ENCODE data around the gene TMEM175. TPM values are rescaled to one million over a fixed set of nuclear protein-coding genes. Genes with fewer than 3 reads are reported as not detected.
"Not testable (repeated sequence)": the region's sequence is repeated elsewhere in the genome, so short reads cannot be mapped to it uniquely, and the experiment has no call there.

Gene TMEM175
- total RNA-seq, 1 donor from 2014 or later: 16.0 TPM

DNA sequence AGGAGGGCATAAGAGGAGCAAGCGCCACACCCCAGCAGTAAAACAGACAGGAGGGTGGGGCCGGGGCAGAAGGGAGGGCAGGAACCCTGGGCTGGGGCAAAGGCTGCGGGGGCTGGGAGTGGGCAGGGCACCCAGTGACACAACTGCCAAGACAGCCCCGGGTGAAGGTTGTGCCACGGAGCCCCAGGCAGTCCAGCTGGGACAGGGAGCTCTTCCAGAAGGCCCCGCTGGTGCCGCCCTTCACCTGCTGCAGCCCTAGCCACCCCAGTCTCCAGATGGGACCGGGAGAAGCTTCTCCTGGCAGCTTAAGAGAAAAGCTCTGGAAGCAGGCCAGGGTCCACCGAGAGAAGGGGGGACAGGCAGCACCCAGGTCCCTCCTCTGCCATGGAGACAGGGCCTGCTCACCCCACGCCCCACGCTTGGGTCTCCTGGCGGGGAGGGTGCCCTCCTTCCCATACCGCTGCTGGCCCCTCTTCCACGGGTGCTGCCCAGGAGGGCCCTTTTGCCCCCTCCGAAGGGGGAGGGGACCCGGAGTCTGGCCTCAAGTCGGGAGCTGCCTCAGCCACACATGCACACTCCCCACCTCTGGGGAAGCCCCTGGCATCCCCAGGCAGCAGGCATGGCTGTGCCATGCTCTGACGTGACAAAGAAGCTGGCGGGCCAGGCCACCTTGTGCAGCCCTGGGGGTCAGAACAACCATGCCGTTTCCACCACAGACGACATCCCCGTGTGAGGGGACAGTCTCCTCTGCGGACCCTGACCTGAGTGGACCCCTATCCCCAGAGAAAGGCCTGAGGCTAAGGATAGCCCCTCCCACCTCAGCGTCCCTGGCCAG lies 39.6 kb downstream of the TMEM175 start:
- Histone ChIP-seq H3K36me3 (ENCODE audit: control insufficient read depth, insufficient read depth, low read length) (no peaks in the 10 kb centered on the region), H3K27me3 (ENCODE audit: control insufficient read depth, insufficient read depth, low read length) (peaks cover 12% of the 10 kb centered on the region), H3K4me3 (ENCODE audit: low read depth, low read length) (peak overlapping the region; percentile 70)
- TF ChIP-seq, protein P1, sequence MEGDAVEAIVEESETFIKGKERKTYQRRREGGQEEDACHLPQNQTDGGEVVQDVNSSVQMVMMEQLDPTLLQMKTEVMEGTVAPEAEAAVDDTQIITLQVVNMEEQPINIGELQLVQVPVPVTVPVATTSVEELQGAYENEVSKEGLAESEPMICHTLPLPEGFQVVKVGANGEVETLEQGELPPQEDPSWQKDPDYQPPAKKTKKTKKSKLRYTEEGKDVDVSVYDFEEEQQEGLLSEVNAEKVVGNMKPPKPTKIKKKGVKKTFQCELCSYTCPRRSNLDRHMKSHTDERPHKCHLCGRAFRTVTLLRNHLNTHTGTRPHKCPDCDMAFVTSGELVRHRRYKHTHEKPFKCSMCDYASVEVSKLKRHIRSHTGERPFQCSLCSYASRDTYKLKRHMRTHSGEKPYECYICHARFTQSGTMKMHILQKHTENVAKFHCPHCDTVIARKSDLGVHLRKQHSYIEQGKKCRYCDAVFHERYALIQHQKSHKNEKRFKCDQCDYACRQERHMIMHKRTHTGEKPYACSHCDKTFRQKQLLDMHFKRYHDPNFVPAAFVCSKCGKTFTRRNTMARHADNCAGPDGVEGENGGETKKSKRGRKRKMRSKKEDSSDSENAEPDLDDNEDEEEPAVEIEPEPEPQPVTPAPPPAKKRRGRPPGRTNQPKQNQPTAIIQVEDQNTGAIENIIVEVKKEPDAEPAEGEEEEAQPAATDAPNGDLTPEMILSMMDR (IDR thresholded peaks at IDR 0.05; ENCODE audit: insufficient read depth, low read length, poor library complexity, severe bottlenecking): no peak
- no peak for DNase-seq (ENCODE audit: low read depth)

DNA sequence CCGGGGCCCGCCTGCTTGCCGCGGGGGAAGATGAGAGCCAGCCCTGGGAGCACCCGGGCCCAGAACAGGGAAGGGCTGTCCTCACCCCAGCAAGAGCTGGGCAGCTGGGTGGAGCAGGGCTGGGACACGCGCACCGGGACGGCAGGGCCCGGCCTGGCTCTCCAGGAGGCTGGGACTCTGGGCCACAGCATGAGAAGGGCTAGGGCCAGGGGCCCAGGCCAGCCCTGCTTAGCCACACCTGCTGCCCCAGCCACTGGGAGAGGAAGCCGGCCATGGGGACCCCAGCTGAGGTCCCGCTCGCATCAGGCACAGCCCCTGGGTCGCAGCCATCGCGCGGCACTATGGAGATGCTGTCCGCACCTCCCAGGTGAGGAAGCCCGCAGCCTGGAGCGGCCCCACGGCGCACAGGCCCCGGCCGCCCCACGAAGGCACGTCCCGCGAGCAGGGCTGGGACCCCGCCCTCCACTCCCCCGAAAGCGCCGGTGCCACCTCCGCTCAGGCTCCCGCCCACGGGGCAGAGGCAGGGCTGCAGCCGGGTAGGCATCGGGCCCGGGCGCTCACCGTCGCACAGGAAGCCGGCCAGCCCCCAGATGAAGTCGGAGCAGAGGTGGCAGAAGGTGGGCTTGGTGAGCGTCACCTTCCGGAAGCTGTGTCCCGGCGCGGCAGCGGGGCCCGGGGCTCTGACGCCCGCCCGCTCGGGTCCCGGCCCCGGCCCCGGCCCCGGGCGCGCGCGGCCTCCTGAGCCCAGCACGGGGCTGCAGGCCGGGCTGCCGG lies 40.6 kb downstream of the TMEM175 start:
- Histone ChIP-seq H3K27me3 (ENCODE audit: control insufficient read depth, insufficient read depth, low read length) (peaks cover 7% of the 10 kb centered on the region), H3K4me3 (ENCODE audit: low read depth, low read length) (peak overlapping the region; percentile 70), H3K36me3 (ENCODE audit: control insufficient read depth, insufficient read depth, low read length) (no peaks in the 10 kb centered on the region)
- DNase-seq (ENCODE audit: low read depth): no peak
- TF ChIP-seq, protein P1 (IDR thresholded peaks at IDR 0.05; ENCODE audit: insufficient read depth, low read length, poor library complexity, severe bottlenecking): no peak

DNA sequence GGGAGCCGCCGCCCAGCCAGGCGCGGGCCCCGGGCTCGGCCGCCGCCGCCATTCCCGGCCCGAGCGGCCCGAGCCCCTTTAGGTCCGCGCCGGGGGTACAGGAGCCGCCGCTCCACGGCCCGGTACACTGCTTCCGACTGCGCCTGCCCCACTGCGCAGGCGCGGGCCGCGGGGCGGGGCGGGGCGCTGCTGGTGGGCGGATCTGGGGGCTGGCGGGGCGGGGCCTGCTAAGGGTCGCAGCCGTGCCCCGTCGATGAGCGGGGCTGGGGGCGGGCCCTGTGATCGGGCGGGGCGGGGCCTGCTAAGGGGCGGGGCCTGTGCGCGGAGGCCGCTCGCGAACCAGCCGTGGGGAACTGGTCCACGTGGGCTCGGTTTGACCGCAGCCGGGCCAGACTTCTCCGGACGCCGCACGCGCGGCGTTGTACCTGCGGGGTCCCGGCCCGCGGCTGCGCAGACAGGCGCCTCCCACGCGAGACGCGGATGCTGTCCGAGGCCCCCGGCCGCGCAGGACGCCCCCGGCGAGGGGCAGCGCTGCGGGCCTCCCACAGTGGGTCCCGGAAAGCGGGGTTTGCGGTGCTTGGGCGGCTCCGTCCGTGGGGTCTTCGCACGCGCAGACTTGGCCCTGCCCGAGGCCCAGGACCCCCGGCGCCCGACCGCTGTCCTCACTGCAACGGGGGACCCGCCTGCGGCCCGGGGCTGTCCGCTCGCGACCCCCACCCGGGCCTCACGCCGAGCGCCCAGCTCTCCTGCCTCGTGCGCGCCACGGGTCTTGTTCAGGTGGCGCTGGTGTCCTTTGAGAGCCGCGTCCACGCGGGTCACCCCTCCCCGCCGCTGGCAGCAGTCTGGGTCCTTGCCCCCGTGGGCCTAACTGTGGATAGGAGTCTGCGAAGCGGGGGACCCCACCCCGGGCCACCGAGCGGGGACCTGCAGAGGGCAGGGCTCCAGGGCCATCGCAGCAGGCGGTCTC lies 41.5 kb downstream of the TMEM175 start, which contains the start of gene DGKQ:
DGKQ (minus strand) TSS at position 139 of the 967 bp plus-strand sequence; CDS start at position 52, 87 bp downstream.
- DNase-seq (ENCODE audit: low read depth): no peak
- peaks cover 2% of the 10 kb centered on the region for H3K27me3 ChIP-seq (ENCODE audit: control insufficient read depth, insufficient read depth, low read length)
- H3K4me3 ChIP-seq (ENCODE audit: low read depth, low read length): peak within 1 kb of the TSS; percentile 70
- H3K36me3 ChIP-seq (ENCODE audit: control insufficient read depth, insufficient read depth, low read length): no peaks in the 10 kb centered on the region
- TF ChIP-seq, protein P1 (IDR thresholded peaks at IDR 0.05; ENCODE audit: insufficient read depth, low read length, poor library complexity, severe bottlenecking): no peak

GRCh38 chr4:974668-975067 lies 42.4 kb downstream of the TMEM175 start:
- peaks cover 2% of the 10 kb centered on the region for H3K27me3 ChIP-seq (ENCODE audit: control insufficient read depth, insufficient read depth, low read length)
- H3K36me3 ChIP-seq (ENCODE audit: control insufficient read depth, insufficient read depth, low read length): no peaks in the 10 kb centered on the region
- DNase-seq (ENCODE audit: low read depth): no peak
- TF ChIP-seq, protein P1 (IDR thresholded peaks at IDR 0.05; ENCODE audit: insufficient read depth, low read length, poor library complexity, severe bottlenecking): no peak
- H3K4me3 ChIP-seq (ENCODE audit: low read depth, low read length): no peak overlapping the region

DNA sequence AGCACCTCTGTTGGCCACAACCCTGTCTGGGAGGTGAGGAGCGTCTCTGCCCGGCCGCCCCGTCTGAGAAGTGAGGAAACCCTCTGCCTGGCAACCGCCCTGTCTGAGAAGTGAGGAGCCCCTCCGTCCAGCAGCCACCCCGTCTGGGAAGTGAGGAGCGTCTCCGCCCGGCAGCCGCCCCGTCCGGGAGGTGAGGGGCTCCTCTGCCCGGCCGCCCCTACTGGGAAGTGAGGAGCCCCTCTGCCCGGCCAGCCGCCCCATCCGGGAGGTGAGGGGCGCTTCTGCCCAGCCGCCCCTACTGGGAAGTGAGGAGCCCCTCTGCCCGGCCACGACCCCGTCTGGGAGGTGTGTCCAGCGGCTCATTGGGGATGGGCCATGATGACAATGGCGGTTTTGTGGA lies 43.8 kb downstream of the TMEM175 start:
- H3K27me3 ChIP-seq (ENCODE audit: control insufficient read depth, insufficient read depth, low read length); H3K4me3 ChIP-seq (ENCODE audit: low read depth, low read length); DNase-seq (ENCODE audit: low read depth); H3K36me3 ChIP-seq (ENCODE audit: control insufficient read depth, insufficient read depth, low read length): not testable (repeated sequence)

All from kidney epithelial cell (primary cell).